ENCODE measurements around the gene WDR5B.

WDR5B gene

GRCh38 chr3:122391681-122392446, 24.0 kb downstream of the WDR5B start:
- Histone ChIP-seq H3K36me3 (ENCODE audit: insufficient read depth, low read length) (peaks cover under 1% of the 10 kb centered on the region; the same call in 1 of the 2 replicates), H3K79me2 (ENCODE audit: control insufficient read depth, insufficient read depth, low read length, unreplicated experiment) (peaks cover 16% of the 10 kb centered on the region), H3K4me3 (ENCODE audit: low read depth, low read length) (no peak overlapping the region), H3K4me1 (ENCODE audit: control insufficient read depth, insufficient read depth, low read length, unreplicated experiment) (peaks cover 6% of the 10 kb centered on the region), H3K27ac (ENCODE audit: low read depth, low read length) (no peak overlapping the region), H3K27me3 (ENCODE audit: insufficient read depth, low read length) (no peaks in the 10 kb centered on the region), H2AFZ (ENCODE audit: low read length, unreplicated experiment) (no peak overlapping the region)

- Histone ChIP-seq H3K4me3 (ENCODE audit: low read depth, low read length) (no peak overlapping the region), H3K79me2 (ENCODE audit: control insufficient read depth, insufficient read depth, low read length, unreplicated experiment) (peaks cover 26% of the 10 kb centered on the region), H3K27me3 (ENCODE audit: insufficient read depth, low read length) (no peaks in the 10 kb centered on the region), H3K4me1 (ENCODE audit: control insufficient read depth, insufficient read depth, low read length, unreplicated experiment) (peaks cover 14% of the 10 kb centered on the region), H2AFZ (ENCODE audit: low read length, unreplicated experiment) (no peak overlapping the region), H3K36me3 (ENCODE audit: insufficient read depth, low read length) (peaks cover 9% of the 10 kb centered on the region), H3K27ac (ENCODE audit: low read depth, low read length) (no peak overlapping the region)
Observed at GRCh38 chr3:122390665-122391064, 25.2 kb downstream of the WDR5B start.

GRCh38 chr3:122389892-122390291, 26.0 kb downstream of the WDR5B start:
- H3K27ac ChIP-seq (ENCODE audit: low read depth, low read length) = no peak overlapping the region
- no peak overlapping the region for H2AFZ ChIP-seq (ENCODE audit: low read length, unreplicated experiment)
- no peaks in the 10 kb centered on the region for H3K27me3 ChIP-seq (ENCODE audit: insufficient read depth, low read length)
- H3K79me2 ChIP-seq (ENCODE audit: control insufficient read depth, insufficient read depth, low read length, unreplicated experiment) = peaks cover 28% of the 10 kb centered on the region
- H3K4me1 ChIP-seq (ENCODE audit: control insufficient read depth, insufficient read depth, low read length, unreplicated experiment) = peaks cover 14% of the 10 kb centered on the region
- peaks cover 11% of the 10 kb centered on the region for H3K36me3 ChIP-seq (ENCODE audit: insufficient read depth, low read length)
- no peak overlapping the region for H3K4me3 ChIP-seq (ENCODE audit: low read depth, low read length)

- Histone ChIP-seq H3K4me3 (ENCODE audit: low read depth, low read length) (no peak overlapping the region), H3K36me3 (ENCODE audit: insufficient read depth, low read length) (peaks cover 11% of the 10 kb centered on the region), H3K79me2 (ENCODE audit: control insufficient read depth, insufficient read depth, low read length, unreplicated experiment) (peaks cover 28% of the 10 kb centered on the region), H2AFZ (ENCODE audit: low read length, unreplicated experiment) (no peak overlapping the region), H3K27me3 (ENCODE audit: insufficient read depth, low read length) (no peaks in the 10 kb centered on the region), H3K27ac (ENCODE audit: low read depth, low read length) (no peak overlapping the region), H3K4me1 (ENCODE audit: control insufficient read depth, insufficient read depth, low read length, unreplicated experiment) (peaks cover 14% of the 10 kb centered on the region)
Observed at GRCh38 chr3:122389197-122389596, 26.7 kb downstream of the WDR5B start.

- no peak overlapping the region for H3K4me3 ChIP-seq (ENCODE audit: low read depth, low read length)
- peaks cover 11% of the 10 kb centered on the region for H3K36me3 ChIP-seq (ENCODE audit: insufficient read depth, low read length)
- H3K4me1 ChIP-seq (ENCODE audit: control insufficient read depth, insufficient read depth, low read length, unreplicated experiment) = peaks cover 19% of the 10 kb centered on the region
- no peaks in the 10 kb centered on the region for H3K27me3 ChIP-seq (ENCODE audit: insufficient read depth, low read length)
- H2AFZ ChIP-seq (ENCODE audit: low read length, unreplicated experiment) = no peak overlapping the region
- H3K27ac ChIP-seq (ENCODE audit: low read depth, low read length) = no peak overlapping the region
- peaks cover 36% of the 10 kb centered on the region for H3K79me2 ChIP-seq (ENCODE audit: control insufficient read depth, insufficient read depth, low read length, unreplicated experiment)
Observed at GRCh38 chr3:122387709-122388108, 28.2 kb downstream of the WDR5B start.

- Histone ChIP-seq H2AFZ (ENCODE audit: low read length, unreplicated experiment) (peak within 1 kb of the TSS; percentile 97), H3K27ac (ENCODE audit: low read depth, low read length) (peak within 1 kb of the TSS; percentile 88), H3K27me3 (ENCODE audit: insufficient read depth, low read length) (no peaks in the 10 kb centered on the region), H3K4me1 (ENCODE audit: control insufficient read depth, insufficient read depth, low read length, unreplicated experiment) (peaks cover 21% of the 10 kb centered on the region), H3K36me3 (ENCODE audit: insufficient read depth, low read length) (peaks cover 11% of the 10 kb centered on the region), H3K4me3 (ENCODE audit: low read depth, low read length) (peak within 1 kb of the TSS; percentile 98), H3K79me2 (ENCODE audit: control insufficient read depth, insufficient read depth, low read length, unreplicated experiment) (peaks cover 65% of the 10 kb centered on the region)
Observed at GRCh38 chr3:122383771-122384697, 31.8 kb downstream of the WDR5B start, which contains the start of gene FAM162A. Gene FAM162A, plus strand, starts transcription at chr3:122384182. Its CDS starts 84 bp downstream, at chr3:122384266.

- Histone ChIP-seq H3K36me3 (ENCODE audit: insufficient read depth, low read length) (peaks cover 11% of the 10 kb centered on the region), H3K27me3 (ENCODE audit: insufficient read depth, low read length) (no peaks in the 10 kb centered on the region), H3K27ac (ENCODE audit: low read depth, low read length) (peak within 1 kb of the TSS; percentile 88), H3K4me1 (ENCODE audit: control insufficient read depth, insufficient read depth, low read length, unreplicated experiment) (peaks cover 21% of the 10 kb centered on the region), H3K4me3 (ENCODE audit: low read depth, low read length) (peak within 1 kb of the TSS; percentile 98), H2AFZ (ENCODE audit: low read length, unreplicated experiment) (peak within 1 kb of the TSS; percentile 97), H3K79me2 (ENCODE audit: control insufficient read depth, insufficient read depth, low read length, unreplicated experiment) (peaks cover 66% of the 10 kb centered on the region)
Observed at GRCh38 chr3:122382888-122383666, 32.8 kb downstream of the WDR5B start, which contains the start of gene MIX23. Gene MIX23, minus strand, starts transcription at chr3:122383231. Its CDS starts 7 bp downstream, at chr3:122383224.

GRCh38 chr3:122377975-122378374, 37.9 kb downstream of the WDR5B start:
- peaks cover 68% of the 10 kb centered on the region for H3K79me2 ChIP-seq (ENCODE audit: control insufficient read depth, insufficient read depth, low read length, unreplicated experiment)
- H3K4me1 ChIP-seq (ENCODE audit: control insufficient read depth, insufficient read depth, low read length, unreplicated experiment) = peaks cover 8% of the 10 kb centered on the region
- no peaks in the 10 kb centered on the region for H3K27me3 ChIP-seq (ENCODE audit: insufficient read depth, low read length)
- H2AFZ ChIP-seq (ENCODE audit: low read length, unreplicated experiment) = no peak overlapping the region
- H3K27ac ChIP-seq (ENCODE audit: low read depth, low read length) = no peak overlapping the region
- no peaks in the 10 kb centered on the region for H3K36me3 ChIP-seq (ENCODE audit: insufficient read depth, low read length)
- no peak overlapping the region for H3K4me3 ChIP-seq (ENCODE audit: low read depth, low read length)

GRCh38 chr3:122374034-122374433, 41.8 kb downstream of the WDR5B start:
- H3K4me1 ChIP-seq (ENCODE audit: control insufficient read depth, insufficient read depth, low read length, unreplicated experiment) = no peaks in the 10 kb centered on the region
- no peaks in the 10 kb centered on the region for H3K27me3 ChIP-seq (ENCODE audit: insufficient read depth, low read length)
- no peak overlapping the region for H2AFZ ChIP-seq (ENCODE audit: low read length, unreplicated experiment)
- H3K4me3 ChIP-seq (ENCODE audit: low read depth, low read length) = no peak overlapping the region
- peaks cover 36% of the 10 kb centered on the region for H3K79me2 ChIP-seq (ENCODE audit: control insufficient read depth, insufficient read depth, low read length, unreplicated experiment)
- peaks cover 6% of the 10 kb centered on the region; the same call in 1 of the 2 replicates for H3K36me3 ChIP-seq (ENCODE audit: insufficient read depth, low read length)
- H3K27ac ChIP-seq (ENCODE audit: low read depth, low read length) = no peak overlapping the region

- no peak overlapping the region for H3K27ac ChIP-seq (ENCODE audit: low read depth, low read length)
- H3K79me2 ChIP-seq (ENCODE audit: control insufficient read depth, insufficient read depth, low read length, unreplicated experiment) = no peaks in the 10 kb centered on the region
- H3K27me3 ChIP-seq (ENCODE audit: insufficient read depth, low read length) = no peaks in the 10 kb centered on the region
- no peak overlapping the region for H2AFZ ChIP-seq (ENCODE audit: low read length, unreplicated experiment)
- peaks cover 20% of the 10 kb centered on the region for H3K36me3 ChIP-seq (ENCODE audit: insufficient read depth, low read length)
- H3K4me1 ChIP-seq (ENCODE audit: control insufficient read depth, insufficient read depth, low read length, unreplicated experiment) = peaks cover 10% of the 10 kb centered on the region
- no peak overlapping the region for H3K4me3 ChIP-seq (ENCODE audit: low read depth, low read length)
Observed at GRCh38 chr3:122366379-122366749, 49.5 kb downstream of the WDR5B start.

Data from ACC112 (cell line).